A549 (cell line): ENCODE measurements around the gene LOC128125822.

ENCODE experiments used
- ATAC-seq, 2 experiments: fragments of 200-7000 bp in 1 of 2; fragments of >200 bp in 1 of 2; cut with Nextera tagmentation in 1 of 2; cut with Tn5 transposase in 1 of 2; 3 replicates each; pipeline versions ENCODE4 v1.8.0 to v1.9.1; 2018 to 2020; ENCODE audit warnings: mild to moderate bottlenecking in 1 of 2, moderate library complexity in 1 of 2
- CTCF ChIA-PET: fragments of 300-600 bp; sonication (Branson Sonifier 250); formaldehyde crosslinking; extraction: SDS; loops from one replicate; lab custom pipeline; 2021; ENCODE audit warnings: antibody characterized with exemption, inconsistent platforms; lab: Yijun Ruan, JAX
- POLR2A ChIA-PET: fragments of 350-600 bp; formaldehyde crosslinking; extraction: SDS; loops from one replicate; lab custom pipeline; 2021; ENCODE audit warnings: antibody characterized with exemption, inconsistent platforms; lab: Yijun Ruan, JAX
- DNase-seq, 2 experiments: peaks; one replicate each; pipeline versions ENCODE4 v3.0.0 to v3.0.0-alpha.2; 2011 to 2016; ENCODE audit warnings: low read depth in 1 of 2, low spot score in 1 of 2
- FAIRE-seq: peaks from 2 replicates; lab custom pipeline; 2011; peaks lifted over from hg19 to GRCh38; lab: Jason Lieb, UNC
- H3K27ac ChIP-seq, 2 experiments: fragments of >200 bp; sonication (Bioruptor Twin); formaldehyde crosslinking; 3 replicates each; pipeline ENCODE4 v1.5.1; 2016 to 2017
- H3K4me1 ChIP-seq: fragments of >200 bp; sonication (Bioruptor Twin); formaldehyde crosslinking; 3 replicates; pipeline ENCODE4 v1.6.1; 2016
- H3K4me2 ChIP-seq: fragments of >200 bp; sonication (Bioruptor Twin); formaldehyde crosslinking; 3 replicates; pipeline ENCODE4 v1.6.1; 2016
- H3K4me3 ChIP-seq: fragments of >200 bp; sonication (Bioruptor Twin); formaldehyde crosslinking; 3 replicates; pipeline ENCODE4 v1.5.1; 2016
- H3K9me3 ChIP-seq: fragments of >200 bp; sonication (Bioruptor Twin); formaldehyde crosslinking; 3 replicates; pipeline ENCODE4 v1.6.1; 2016
- BCL3 ChIP-seq: fragments of >200 bp; sonication (Bioruptor Twin); formaldehyde crosslinking; IDR thresholded peaks from 3 replicates; pipeline ENCODE4 v1.6.1; 2016
- BHLHE40 ChIP-seq: IDR thresholded peaks from 2 replicates; pipeline ENCODE4 v1.6.1; 2012; ENCODE audit warnings: low read depth, low read length, inconsistent platforms
- CTCF ChIP-seq: fragments of >200 bp; sonication (Bioruptor Twin); formaldehyde crosslinking; IDR thresholded peaks from 3 replicates; pipeline ENCODE4 v1.5.1; 2016
- EP300 ChIP-seq, 2 experiments: fragments of >200 bp; sonication (Bioruptor Twin); formaldehyde crosslinking; IDR thresholded peaks; 2 replicates in 1 of 2; 3 replicates in 1 of 2; pipeline ENCODE4 v1.6.1; 2016 to 2017
- ESRRA ChIP-seq: fragments of 150-350 bp; IDR thresholded peaks from 2 replicates; pipeline ENCODE4 v1.6.1; 2014; ENCODE audit warnings: mild to moderate bottlenecking, low read length, borderline replicate concordance
- FOSL2 ChIP-seq, 2 experiments: fragments of 450-650 bp in 1 of 2; fragments of >200 bp in 1 of 2; sonication (Bioruptor Twin) in 1 of 2; formaldehyde crosslinking; IDR thresholded peaks; 2 replicates each; pipeline versions ENCODE4 v1.5.0 to v1.6.1; 2016 to 2020; ENCODE audit warnings: mild to moderate bottlenecking in 1 of 2, moderate library complexity in 1 of 2
- HDAC2 ChIP-seq: fragments of 200-600 bp; sonication (generic); IDR thresholded peaks from 2 replicates; pipeline ENCODE4 v1.6.1; 2016
- HEYL ChIP-seq: fragments of 250-450 bp; sonication (Bioruptor Pico); IDR thresholded peaks from 2 replicates; pipeline ENCODE4 v1.8.0; 2021; ENCODE audit warnings: mild to moderate bottlenecking, moderate library complexity
- HOXB13 ChIP-seq: fragments of 250-450 bp; sonication (Bioruptor Pico); IDR thresholded peaks from 2 replicates; pipeline ENCODE4 v1.5.0; 2020; ENCODE audit warnings: low read depth, mild to moderate bottlenecking, moderate library complexity
- KDM1A ChIP-seq: fragments of 200-600 bp; sonication (generic); IDR thresholded peaks from 2 replicates; pipeline ENCODE4 v1.6.1; 2016; ENCODE audit warnings: low read depth, mild to moderate bottlenecking
- KDM5A ChIP-seq: fragments of 200-600 bp; sonication (generic); IDR thresholded peaks from 2 replicates; pipeline ENCODE4 v1.6.1; 2016; ENCODE audit warnings: antibody characterized with exemption, mild to moderate bottlenecking
- MAFK ChIP-seq: fragments of 450-650 bp; IDR thresholded peaks from 2 replicates; pipeline ENCODE4 v1.6.1; 2014; ENCODE audit not compliant: partially characterized antibody
- NFE2L2 ChIP-seq: fragments of 150-350 bp; conservative IDR thresholded peaks from 2 replicates; pipeline ENCODE4 v1.6.1; 2014; ENCODE audit warnings: low read length
- NR3C1 ChIP-seq: fragments of >200 bp; sonication (Bioruptor Twin); formaldehyde crosslinking; IDR thresholded peaks from 3 replicates; pipeline ENCODE4 v1.6.1; 2017
- RAD21 ChIP-seq, 2 experiments: fragments of >200 bp in 1 of 2; sonication (Bioruptor Twin) in 1 of 2; formaldehyde crosslinking in 1 of 2; IDR thresholded peaks in 1 of 2; conservative IDR thresholded peaks in 1 of 2; 2 replicates in 1 of 2; 3 replicates in 1 of 2; pipeline ENCODE4 v1.6.1; 2012 to 2018; ENCODE audit warnings: inconsistent platforms in 1 of 2
- RCOR1 ChIP-seq: fragments of 150-350 bp; IDR thresholded peaks from 2 replicates; pipeline ENCODE4 v1.6.1; 2014; ENCODE audit warnings: antibody characterized with exemption, low read length, low read depth
- SMC3 ChIP-seq: fragments of >200 bp; sonication (Bioruptor Twin); formaldehyde crosslinking; IDR thresholded peaks from 3 replicates; pipeline ENCODE4 v1.6.1; 2018; ENCODE audit warnings: inconsistent platforms
- ZC3H11A ChIP-seq: fragments of 450-650 bp; IDR thresholded peaks from 2 replicates; pipeline ENCODE4 v1.6.1; 2014; ENCODE audit warnings: antibody characterized with exemption, mild to moderate bottlenecking
- ZFP36 ChIP-seq: fragments of 450-650 bp; IDR thresholded peaks from 2 replicates; pipeline ENCODE4 v1.6.1; 2014; ENCODE audit warnings: borderline replicate concordance; ENCODE audit not compliant: partially characterized antibody
- WGBS: methylation state at CpG from one replicate; pipeline ENCODE4 v1.1.6; 2017; ENCODE audit errors: missing lambda C conversion rate; 5-methylcytosine and 5-hydroxymethylcytosine counted together

The LOC128125822 gene

DNA sequence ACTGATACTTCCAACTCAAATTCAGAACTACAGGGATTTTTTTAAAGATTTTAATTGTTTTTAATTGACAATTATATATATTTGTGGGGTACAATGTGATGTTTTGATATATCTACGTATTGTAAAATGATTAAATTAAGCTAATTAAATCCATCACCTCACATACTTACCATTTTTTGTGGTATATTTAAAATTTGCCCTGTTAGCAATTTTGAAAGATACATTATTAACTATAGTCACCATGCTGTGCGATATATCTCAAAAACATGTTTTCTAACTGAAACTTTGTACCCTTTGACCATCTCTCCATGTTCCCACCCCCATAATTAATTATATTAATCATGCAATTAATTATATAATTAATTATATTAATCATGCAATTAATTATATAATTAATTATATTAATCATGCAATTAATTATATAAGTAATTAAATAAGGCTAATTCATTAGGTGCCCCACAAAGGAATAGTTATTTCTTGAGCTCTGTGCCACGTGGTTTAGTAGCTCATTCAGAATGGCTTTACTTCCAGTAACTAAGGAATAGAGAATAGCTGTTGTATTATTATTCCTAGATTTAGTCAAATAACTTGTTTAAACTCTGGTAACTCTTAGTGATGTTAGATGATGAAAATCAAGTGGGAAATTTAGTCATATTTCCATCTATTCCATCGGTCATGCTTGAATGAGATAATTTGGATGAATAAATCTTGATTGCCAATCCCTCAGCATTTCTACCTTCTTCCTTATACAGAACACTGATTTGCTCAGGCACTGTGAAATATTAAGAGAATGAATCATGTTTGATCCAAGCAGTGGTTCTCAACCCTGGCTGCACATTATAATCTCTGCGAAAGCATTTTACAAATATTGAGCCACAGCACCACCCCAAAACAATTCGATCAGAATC is 25.1 kb downstream of the LOC128125822 start:
- Histone ChIP-seq H3K9me3 (no peaks in the 10 kb centered on the region), H3K27ac (peak overlapping the region; percentile 85 to 88), H3K4me3 (peak overlapping the region; percentile 84), H3K4me1 (peaks cover 10% of the 10 kb centered on the region; the same call in 2 of the 3 replicates), H3K4me2 (peak overlapping the region; percentile 90)
- ATAC-seq = peak; percentile 69 to 78
- ChIA-PET CTCF (interaction anchor here (0.9 to 2.4 kb wide), 20 partner anchors 10 to 248 kb away, joined by 3 to 16 read pairs (median 6); partner anchors contain the start of gene PHF3), POLR2A (interaction anchor here (2.1 kb wide), 1 partner anchor 156 kb away, joined by 5 read pairs; no protein-coding TSS in a partner anchor)
- no peak for TF ChIP-seq CTCF
- peak; percentile 23; the same call in 1 of the 2 replicates for TF ChIP-seq FOSL2 (IDR thresholded peaks at IDR 0.05)
- no peak for TF ChIP-seq FOSL2 (CRISPR knock-in tag; IDR thresholded peaks at IDR 0.05)
- peak; percentile 71 for TF ChIP-seq MAFK
- peak; percentile 81 for TF ChIP-seq ZC3H11A
- no peak for FAIRE-seq
- DNase-seq = no peak
- 32% methylated on average over 6 of the region's 6 CpGs for WGBS

DNA sequence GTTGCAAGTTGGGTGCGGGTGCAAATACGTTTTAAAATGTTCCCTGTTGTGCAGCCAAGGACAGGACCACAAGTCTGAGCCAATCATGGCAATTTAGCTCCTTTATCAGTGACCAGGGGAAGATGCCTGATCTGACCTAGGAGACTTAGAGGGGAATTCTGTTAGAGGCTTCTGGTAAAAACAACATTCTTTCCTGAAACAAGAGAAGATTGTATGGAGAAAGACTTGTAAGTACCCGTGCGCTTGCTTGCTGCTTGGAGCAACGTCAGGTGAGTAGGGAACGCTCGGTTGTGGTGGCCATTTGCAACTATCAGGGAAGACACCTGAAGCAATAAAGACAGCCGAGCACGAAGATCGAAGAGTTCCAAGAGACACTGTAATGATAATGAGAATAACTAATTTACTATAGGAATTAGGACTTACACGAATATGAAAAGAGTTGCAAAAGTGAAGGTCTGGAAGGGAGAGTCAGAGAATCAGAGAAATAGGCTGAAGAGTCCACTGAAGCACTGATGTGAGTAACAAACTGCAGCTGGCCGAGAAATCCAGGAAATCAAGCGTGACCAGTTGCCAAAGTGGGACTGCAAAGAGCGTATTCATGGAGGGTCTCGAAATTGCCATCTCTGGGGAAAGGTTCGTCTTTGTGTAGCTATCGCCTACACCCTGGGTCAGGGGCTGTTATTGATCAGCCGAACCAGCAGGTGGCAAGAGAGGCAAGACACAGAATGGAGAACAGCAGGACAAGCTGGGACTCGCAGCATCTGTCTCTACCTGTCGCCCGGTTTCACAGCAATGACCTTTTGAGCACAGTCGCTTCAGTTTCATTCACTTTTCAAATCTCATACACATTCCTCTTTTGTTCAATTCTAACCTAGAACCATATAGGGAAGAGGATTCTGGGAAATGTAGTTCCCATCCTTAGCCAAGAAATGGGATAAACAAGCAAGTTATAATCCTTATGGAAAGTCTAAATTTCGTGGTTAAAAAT is 26.1 kb downstream of the LOC128125822 start:
- ChIA-PET POLR2A (interaction anchor here (1.0 to 2.1 kb wide), 3 partner anchors 14 to 157 kb away, joined by 3 to 5 read pairs (median 5); partner anchors contain the start of gene PHF3), CTCF (interaction anchor here (0.5 to 2.4 kb wide), 38 partner anchors 9 to 280 kb away, joined by 3 to 16 read pairs (median 5); partner anchors contain the start of gene PHF3)
- H3K4me1 ChIP-seq = peaks cover 10% of the 10 kb centered on the region; the same call in 2 of the 3 replicates
- TF ChIP-seq KDM5A = 0 out of 2 replicates have a peak, but pooled peaks have one; percentile 18
- no peak for TF ChIP-seq HOXB13 (CRISPR knock-in tag)
- no peak for TF ChIP-seq KDM1A
- TF ChIP-seq SMC3 = peak; percentile 74
- peak; percentile 61 for TF ChIP-seq CTCF
- TF ChIP-seq RAD21 (conservative IDR thresholded peaks at IDR 0.05 in 1 of 2, IDR thresholded peaks at IDR 0.05 in 1 of 2) = peak; percentile 62 to 66
- FAIRE-seq = no peak
- DNase-seq = peak; percentile 63 to 73
- H3K4me3 ChIP-seq = peak overlapping the region; percentile 84
- peak; percentile 92 to 97 for ATAC-seq
- H3K9me3 ChIP-seq = no peaks in the 10 kb centered on the region
- H3K4me2 ChIP-seq = peak overlapping the region; percentile 90
- peak overlapping the region; percentile 85 to 88 for H3K27ac ChIP-seq
- WGBS = 1% methylated on average over 23 of the region's 23 CpGs

DNA sequence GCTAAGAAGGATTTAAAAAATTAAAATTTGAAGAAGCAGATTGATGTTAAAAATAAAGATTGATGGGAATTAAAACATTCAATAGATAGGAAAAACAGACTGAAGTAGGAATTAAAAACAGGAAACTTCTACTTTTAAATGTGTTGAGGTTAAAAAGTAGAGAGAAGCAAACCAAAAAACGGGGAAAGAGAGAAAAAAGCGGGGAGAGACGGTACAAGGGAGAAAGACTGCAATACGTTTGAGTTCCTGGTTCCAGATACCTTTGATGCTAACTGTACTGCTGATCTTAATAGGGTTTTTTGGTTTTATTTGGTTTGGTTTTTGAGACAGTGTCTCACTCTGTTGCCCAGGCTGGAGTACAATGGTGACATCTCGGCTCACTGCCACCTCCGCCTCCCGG is 27.0 kb downstream of the LOC128125822 start:
- Histone ChIP-seq H3K27ac (no peak overlapping the region), H3K9me3 (no peaks in the 10 kb centered on the region), H3K4me3 (no peak overlapping the region), H3K4me2 (peak overlapping the region; percentile 90), H3K4me1 (peaks cover 10% of the 10 kb centered on the region; the same call in 2 of the 3 replicates)
- FAIRE-seq (no peak), DNase-seq (no peak), ATAC-seq (no peak)
- CTCF ChIA-PET = interaction anchor here (0.5 to 2.4 kb wide), 30 partner anchors 8 to 281 kb away, joined by 3 to 16 read pairs (median 5); partner anchors contain the start of gene PHF3
- POLR2A ChIA-PET = interaction anchor here (1.2 to 2.1 kb wide), 2 partner anchors 36 to 157 kb away, joined by 5 read pairs; partner anchors contain the start of gene PHF3
- WGBS = 62% methylated on average over 7 of the region's 7 CpGs
- TF ChIP-seq EP300 (IDR thresholded peaks at IDR 0.05) (no peak), ESRRA (no peak), RCOR1 (no peak), MAFK (no peak), FOSL2 (IDR thresholded peaks at IDR 0.05) (no peak), FOSL2 (CRISPR knock-in tag; IDR thresholded peaks at IDR 0.05) (no peak), ZFP36 (no peak), HEYL (CRISPR knock-in tag) (no peak), HDAC2 (no peak), ZC3H11A (no peak), NR3C1 (no peak), BHLHE40 (no peak), BCL3 (no peak), NFE2L2 (no peak)
